Choroid plexus epithelial cell (primary cell): ENCODE results near the gene RBBP5.
A peak's percentile ranks its signal among the peaks of the same experiment; 100 is the strongest.

Experiments used
- DNase-seq: peaks from one replicate; pipeline ENCODE4 v3.0.0-alpha.2; 2010; ENCODE audit warnings: low read depth
- H3K4me3 ChIP-seq: 2 replicates; pipeline ENCODE4 v1.5.1; 2011; ENCODE audit warnings: low read depth, mild to moderate bottlenecking, control low read depth, low read length, moderate library complexity
- CTCF ChIP-seq: conservative IDR thresholded peaks from 2 replicates; pipeline ENCODE4 v1.5.1; 2011; ENCODE audit warnings: low read depth, mild to moderate bottlenecking, control low read depth, inconsistent platforms, low read length, moderate library complexity

RBBP5 gene

GRCh38 chr1:205065666-205066065 is 56.1 kb downstream of the RBBP5 start:
- no peak for DNase-seq
- H3K4me3 ChIP-seq, result no peak overlapping the region
- TF ChIP-seq CTCF, result no peak

GRCh38 chr1:205064741-205065316 is 56.9 kb downstream of the RBBP5 start:
- no peak for DNase-seq
- no peak for TF ChIP-seq CTCF
- no peak overlapping the region for H3K4me3 ChIP-seq

- H3K4me3 ChIP-seq, result no peak overlapping the region
- no peak for TF ChIP-seq CTCF
- DNase-seq, result no peak
Observed at GRCh38 chr1:205064301-205064700, 57.5 kb downstream of the RBBP5 start.

- no peak for TF ChIP-seq CTCF
- H3K4me3 ChIP-seq, result no peak overlapping the region
- no peak for DNase-seq
Observed at GRCh38 chr1:205062895-205063294, 58.9 kb downstream of the RBBP5 start.

GRCh38 chr1:205062319-205062718 is 59.5 kb downstream of the RBBP5 start:
- no peak overlapping the region for H3K4me3 ChIP-seq
- DNase-seq, result no peak
- no peak for TF ChIP-seq CTCF

DNA sequence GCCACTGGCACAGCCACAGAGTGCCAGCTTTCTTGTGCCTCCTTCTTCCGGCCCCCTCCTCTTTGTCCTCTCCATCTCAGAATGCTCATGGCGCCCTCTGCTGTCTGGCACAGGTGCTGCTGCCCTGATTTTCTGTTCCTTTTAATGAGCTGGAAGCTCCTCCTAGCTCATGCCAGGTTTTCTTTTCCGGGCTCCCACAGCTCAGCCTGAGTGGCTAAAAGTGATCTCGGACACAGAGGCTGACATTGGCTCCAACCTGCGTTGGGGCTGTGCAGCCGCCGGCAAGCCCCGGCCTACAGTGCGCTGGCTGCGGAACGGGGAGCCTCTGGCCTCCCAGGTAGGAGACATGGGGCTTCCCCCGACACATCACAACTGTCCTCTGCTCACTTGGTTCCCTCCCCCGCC is 60.1 kb downstream of the RBBP5 start:
- no peak overlapping the region for H3K4me3 ChIP-seq
- DNase-seq, result peak; percentile 74
- TF ChIP-seq CTCF, result peak; percentile 97

DNA sequence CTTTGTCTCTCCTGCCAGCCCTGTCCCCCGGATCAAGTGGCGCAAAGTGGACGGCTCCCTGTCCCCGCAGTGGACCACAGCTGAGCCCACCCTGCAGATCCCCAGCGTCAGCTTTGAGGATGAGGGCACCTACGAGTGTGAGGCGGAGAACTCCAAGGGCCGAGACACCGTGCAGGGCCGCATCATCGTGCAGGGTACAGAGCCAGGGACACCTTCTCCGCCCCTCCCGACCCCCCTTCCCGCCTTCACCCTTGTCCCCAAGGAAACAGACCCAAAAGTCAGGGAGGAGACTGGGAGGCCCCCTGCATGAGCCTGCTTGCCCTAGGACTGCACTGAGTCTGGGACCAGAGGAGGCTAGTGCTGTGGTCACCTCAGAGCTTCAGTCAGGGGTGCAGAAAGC is 60.6 kb downstream of the RBBP5 start:
- no peak for TF ChIP-seq CTCF
- DNase-seq, result no peak
- H3K4me3 ChIP-seq, result no peak overlapping the region
